Activated gamma-delta T cell treated with Interleukin-2 at 50 U/mL for 16 hours (primary cell): ENCODE data around the gene CDH8.

Experiments used
- DNase-seq: peaks from one replicate; pipeline ENCODE4 v3.0.0-alpha.2; 2020

CDH8 gene

GRCh38 chr16:62029947-62030346, 6.3 kb downstream of the CDH8 start:
- DNase-seq: no peak

- DNase-seq: no peak
Measured at GRCh38 chr16:62022688-62023087, 13.6 kb downstream of the CDH8 start.

- no peak for DNase-seq
Measured at GRCh38 chr16:62021161-62021581, 15.1 kb downstream of the CDH8 start.

- DNase-seq: no peak
Measured at GRCh38 chr16:62020681-62021080, 15.6 kb downstream of the CDH8 start.

GRCh38 chr16:62019851-62020250, 16.4 kb downstream of the CDH8 start:
- no peak for DNase-seq

GRCh38 chr16:62018301-62019060, 17.8 kb downstream of the CDH8 start:
- DNase-seq: no peak

- no peak for DNase-seq
Measured at GRCh38 chr16:62014319-62014923, 21.8 kb downstream of the CDH8 start.

- no peak for DNase-seq
Measured at GRCh38 chr16:62010186-62010585, 26.1 kb downstream of the CDH8 start.

- DNase-seq: no peak
Measured at GRCh38 chr16:61998460-61998859, 37.8 kb downstream of the CDH8 start.

GRCh38 chr16:61993108-61993507, 43.1 kb downstream of the CDH8 start:
- DNase-seq: no peak

GRCh38 chr16:61987474-61988012, 48.7 kb downstream of the CDH8 start:
- DNase-seq: no peak

- no peak for DNase-seq
Measured at GRCh38 chr16:61969077-61969382, 67.2 kb downstream of the CDH8 start.

GRCh38 chr16:61968242-61969076, 67.8 kb downstream of the CDH8 start:
- DNase-seq: no peak

- DNase-seq: no peak
Measured at GRCh38 chr16:61957075-61957855, 79.0 kb downstream of the CDH8 start.

GRCh38 chr16:61952841-61953240, 83.4 kb downstream of the CDH8 start:
- DNase-seq: no peak

- DNase-seq: no peak
Measured at GRCh38 chr16:61948414-61948813, 87.8 kb downstream of the CDH8 start.

GRCh38 chr16:61946019-61946418, 90.2 kb downstream of the CDH8 start:
- DNase-seq: no peak

- DNase-seq: no peak
Measured at GRCh38 chr16:61945511-61945910, 90.7 kb downstream of the CDH8 start.

- no peak for DNase-seq
Measured at GRCh38 chr16:61944004-61944403, 92.2 kb downstream of the CDH8 start.

GRCh38 chr16:61940611-61941010, 95.6 kb downstream of the CDH8 start:
- no peak for DNase-seq

GRCh38 chr16:61937646-61938045, 98.6 kb downstream of the CDH8 start:
- no peak for DNase-seq

- DNase-seq: no peak
Measured at GRCh38 chr16:61936522-61936921, 99.7 kb downstream of the CDH8 start.

- DNase-seq: no peak
Measured at GRCh38 chr16:61934601-61935000, 101.6 kb downstream of the CDH8 start.
